Smooth muscle cell of the brain vasculature (primary cell): ENCODE data around the gene KBTBD4.
"Not testable (repeated sequence)": the region's sequence is repeated elsewhere in the genome, so short reads cannot be mapped to it uniquely, and the experiment has no call there.

Source experiments
- DNase-seq: peaks from one replicate; pipeline ENCODE4 v3.0.0-alpha.2; 2012; ENCODE audit warnings: low read depth, low spot score

The KBTBD4 gene

DNA sequence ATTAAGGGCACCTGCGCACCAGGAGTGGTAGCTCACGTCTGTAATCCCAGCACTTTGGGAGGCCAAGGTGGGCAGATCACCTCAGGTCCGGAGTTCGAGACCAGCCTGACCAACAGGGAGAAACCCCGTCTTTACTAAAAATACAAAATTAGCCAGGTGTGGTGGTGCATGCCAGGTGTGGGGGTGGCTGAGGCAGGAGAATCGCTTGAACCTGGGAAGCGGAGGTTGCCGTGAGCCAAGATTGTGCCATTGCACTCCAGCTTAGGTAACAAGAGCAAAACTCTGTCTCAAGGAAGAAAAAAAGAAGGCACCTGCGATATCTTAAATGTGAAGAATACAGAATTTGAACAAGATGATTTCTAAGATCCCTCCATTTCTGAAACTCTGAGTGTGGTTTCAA lies 52.7 kb downstream of the KBTBD4 start:
- DNase-seq: not testable (repeated sequence)

DNA sequence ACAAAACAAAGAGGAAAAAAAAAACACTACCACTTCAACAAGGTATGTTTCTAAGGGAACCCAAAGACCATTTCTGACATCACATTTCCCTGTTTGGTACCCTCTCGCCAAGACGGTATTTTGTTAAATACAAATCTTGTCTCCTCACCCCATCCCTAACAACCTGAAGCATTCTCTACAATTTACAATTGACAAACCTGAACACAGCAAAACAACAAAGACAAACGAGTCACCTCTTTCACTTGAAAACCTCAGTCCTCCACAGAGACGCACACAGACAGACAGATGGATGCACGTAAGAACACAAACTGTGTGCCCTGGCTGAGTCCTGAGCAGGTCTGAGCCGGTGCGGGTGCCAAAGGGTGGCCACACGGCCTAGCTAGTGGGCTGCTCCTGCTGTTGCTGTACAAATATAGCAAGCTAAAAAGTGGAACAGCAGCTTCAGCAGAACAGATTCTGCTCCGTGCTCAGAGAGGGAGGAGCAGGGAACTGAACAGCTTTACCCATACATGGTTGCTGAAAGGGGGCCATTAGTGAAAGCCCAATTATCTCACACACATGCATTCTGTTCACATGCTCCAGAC lies 54.4 kb downstream of the KBTBD4 start:
- no peak for DNase-seq

DNA sequence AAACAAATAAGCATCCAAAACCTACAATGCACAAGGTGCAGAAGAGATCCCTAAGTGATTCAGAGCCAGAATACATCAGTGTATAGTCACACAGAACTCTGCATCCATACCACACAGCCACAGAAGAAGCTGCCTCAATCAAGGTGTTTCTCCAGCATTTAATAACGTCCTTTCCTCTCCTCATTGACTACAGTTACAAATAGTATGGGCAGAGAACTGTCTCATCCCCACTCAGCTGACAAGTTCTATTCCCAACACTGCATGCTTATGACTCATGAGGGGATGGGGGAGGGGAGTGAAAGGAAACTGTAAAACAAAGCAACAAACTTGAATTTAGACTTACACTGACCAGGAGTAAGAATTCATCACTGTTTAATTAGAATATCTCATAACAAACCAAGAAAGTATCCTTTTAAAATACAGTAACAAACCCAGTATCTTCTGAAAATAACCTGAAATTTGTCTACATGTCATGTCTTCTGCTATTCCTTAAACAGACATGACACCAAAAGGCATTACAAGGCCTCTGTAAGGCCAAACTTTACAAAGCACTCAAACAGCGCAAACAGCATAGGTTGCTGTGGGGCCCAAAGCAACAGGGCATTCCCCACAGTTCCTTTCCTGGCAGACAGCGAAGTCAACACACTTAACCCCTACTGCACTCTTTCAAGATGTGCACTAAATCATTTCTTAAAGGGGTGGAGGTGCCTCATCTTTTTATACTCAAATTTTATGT lies 55.1 kb downstream of the KBTBD4 start:
- peak; percentile 70 for DNase-seq
